GM12891 (cell line): ENCODE measurements around the gene ZMYM1.

Experiments used
- POLR2A ChIP-seq: IDR thresholded peaks from 2 replicates; pipeline ENCODE4 v1.6.1; 2011; ENCODE audit warnings: low read depth, low read length, control low read depth
- POLR2AphosphoS5 ChIP-seq: IDR thresholded peaks from 2 replicates; pipeline ENCODE4 v1.6.1; 2011; ENCODE audit warnings: low read depth, low read length, control low read depth
- TAF1 ChIP-seq: IDR thresholded peaks from 2 replicates; pipeline ENCODE4 v1.6.1; 2011; ENCODE audit warnings: low read depth, low read length, control low read depth

DNA sequence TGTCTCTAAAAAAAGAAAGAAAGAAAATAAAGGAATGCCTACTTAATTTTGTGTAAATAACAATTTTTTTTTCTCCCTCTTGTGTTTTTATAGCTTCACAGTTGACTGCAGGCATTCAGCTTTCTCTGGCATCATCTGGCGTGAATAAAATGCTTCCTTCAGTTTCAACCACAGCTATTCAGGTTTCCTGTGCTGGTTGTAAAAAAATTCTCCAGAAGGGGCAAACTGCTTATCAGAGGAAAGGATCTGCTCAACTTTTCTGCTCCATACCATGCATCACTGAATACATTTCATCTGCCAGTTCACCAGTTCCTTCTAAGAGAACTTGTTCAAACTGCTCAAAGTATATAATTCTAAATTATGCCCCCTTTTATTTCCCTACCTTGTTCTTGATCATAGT lies 18.0 kb downstream of the ZMYM1 start:
- TF ChIP-seq POLR2AphosphoS5 (no peak), TAF1 (no peak), POLR2A (no peak)
